Immature natural killer cell (primary cell): ENCODE data around the gene MTCH1. TPM values are rescaled to one million over a fixed set of nuclear protein-coding genes. Genes with fewer than 3 reads are reported as not detected.
A peak's percentile ranks its signal among the peaks of the same experiment; 100 is the strongest.

Source experiments
- DNase-seq, 3 donors: peaks; one replicate each; pipeline ENCODE4 v3.0.0; 2022; ENCODE audit warnings: mixed read lengths in 1 of 3
- H3K27ac Mint-ChIP-seq, 6 donors: one replicate each; pipeline ENCODE4 v1.8.0; 2020; ENCODE audit warnings: mixed read lengths in 6 of 6, mild to moderate bottlenecking in 5 of 6, inconsistent platforms in 4 of 6, moderate library complexity in 3 of 6
- H3K27me3 Mint-ChIP-seq, 3 donors: one replicate each; pipeline ENCODE4 v1.8.0; 2020 to 2021; ENCODE audit warnings: low read depth in 3 of 3, mild to moderate bottlenecking in 3 of 3, mixed read lengths in 3 of 3, moderate library complexity in 3 of 3, inconsistent platforms in 1 of 3
- H3K36me3 Mint-ChIP-seq, 3 donors: one replicate each; pipeline ENCODE4 v1.8.0; 2020; ENCODE audit warnings: mixed read lengths in 3 of 3, inconsistent platforms in 2 of 3, mild to moderate bottlenecking in 2 of 3
- H3K4me1 Mint-ChIP-seq, 2 donors: one replicate each; pipeline ENCODE4 v1.8.0; 2020; ENCODE audit warnings: inconsistent platforms in 2 of 2, mild to moderate bottlenecking in 2 of 2, mixed read lengths in 2 of 2, moderate library complexity in 1 of 2
- H3K4me3 Mint-ChIP-seq, 5 donors: one replicate each; pipeline ENCODE4 v1.8.0; 2020; ENCODE audit warnings: mild to moderate bottlenecking in 5 of 5, mixed read lengths in 5 of 5, inconsistent platforms in 3 of 5, moderate library complexity in 3 of 5
- H3K9me3 Mint-ChIP-seq, 6 donors: one replicate each; pipeline ENCODE4 v1.8.0; 2020; ENCODE audit warnings: mild to moderate bottlenecking in 6 of 6, mixed read lengths in 6 of 6, inconsistent platforms in 4 of 6, moderate library complexity in 3 of 6
- polyA plus RNA-seq, 3 donors: library from polyadenylated mRNA; unstranded; fragments of 300-500 nt; fragmentation: Illumina TruSeq; gene quantifications; one replicate each; pipeline ENCODE4 v1.2.3, GENCODE V29; 2021

The MTCH1 gene
- polyA plus RNA-seq, 3 donors from 2014 or later: 86.0 to 116 (median 94.7) TPM

- H3K9me3 Mint-ChIP-seq: peaks cover 0 to 2% (median 0%) of the 10 kb centered on the region in 6 donors
- no peak for DNase-seq
- H3K4me3 Mint-ChIP-seq: no peak overlapping the region
- H3K27me3 Mint-ChIP-seq: peaks cover 0 to 13% (median 2%) of the 10 kb centered on the region in 3 donors
- H3K36me3 Mint-ChIP-seq: peaks cover 0 to 24% (median 0%) of the 10 kb centered on the region in 3 donors
- H3K27ac Mint-ChIP-seq: no peak overlapping the region
- H3K4me1 Mint-ChIP-seq: no peaks in the 10 kb centered on the region
These were observed 49.2 kb downstream of the MTCH1 start for GRCh38 chr6:36936824-36937223.

- no peaks in the 10 kb centered on the region for H3K9me3 Mint-ChIP-seq
- H3K4me3 Mint-ChIP-seq: no peak overlapping the region
- DNase-seq: no peak
- H3K27ac Mint-ChIP-seq: no peak overlapping the region
- no peaks in the 10 kb centered on the region for H3K4me1 Mint-ChIP-seq
- peaks cover 0 to 19% (median 7%) of the 10 kb centered on the region in 3 donors for H3K36me3 Mint-ChIP-seq
- peaks cover 0 to 6% (median 2%) of the 10 kb centered on the region in 3 donors for H3K27me3 Mint-ChIP-seq
These were observed 51.1 kb downstream of the MTCH1 start for GRCh38 chr6:36934901-36935300.

- H3K9me3 Mint-ChIP-seq: no peaks in the 10 kb centered on the region
- no peak overlapping the region for H3K27ac Mint-ChIP-seq
These were observed 52.5 kb downstream of the MTCH1 start for GRCh38 chr6:36933519-36933918.

GRCh38 chr6:36933102-36933501 lies 52.9 kb downstream of the MTCH1 start:
- no peak overlapping the region for H3K4me3 Mint-ChIP-seq
- no peaks in the 10 kb centered on the region for H3K4me1 Mint-ChIP-seq
- no peak overlapping the region for H3K27ac Mint-ChIP-seq
- no peaks in the 10 kb centered on the region for H3K9me3 Mint-ChIP-seq
- peaks cover 0 to 6% (median 2%) of the 10 kb centered on the region in 3 donors for H3K27me3 Mint-ChIP-seq
- peaks cover 0 to 15% (median 7%) of the 10 kb centered on the region in 3 donors for H3K36me3 Mint-ChIP-seq
- DNase-seq: no peak

More at GRCh38 chr6:36933519-36933918, 52.5 kb downstream of the MTCH1 start:
- no peak for DNase-seq
- Mint-ChIP-seq H3K27me3 (peaks cover 0 to 6% (median 2%) of the 10 kb centered on the region in 3 donors), H3K4me1 (no peaks in the 10 kb centered on the region), H3K36me3 (peaks cover 0 to 15% (median 7%) of the 10 kb centered on the region in 3 donors), H3K4me3 (no peak overlapping the region)

GRCh38 chr6:36930483-36930882 lies 55.5 kb downstream of the MTCH1 start:
- no peak overlapping the region for H3K4me3 Mint-ChIP-seq
- H3K9me3 Mint-ChIP-seq: no peaks in the 10 kb centered on the region
- no peaks in the 10 kb centered on the region for H3K4me1 Mint-ChIP-seq
- H3K27me3 Mint-ChIP-seq: no peaks in the 10 kb centered on the region
- DNase-seq: no peak
- H3K36me3 Mint-ChIP-seq: peaks cover 0 to 12% (median 10%) of the 10 kb centered on the region in 3 donors
- peak overlapping the region in 1 of 6 donors; percentile 58 for H3K27ac Mint-ChIP-seq

- no peak overlapping the region for H3K4me3 Mint-ChIP-seq
- H3K9me3 Mint-ChIP-seq: no peaks in the 10 kb centered on the region
- no peak overlapping the region for H3K27ac Mint-ChIP-seq
- no peaks in the 10 kb centered on the region for H3K27me3 Mint-ChIP-seq
- no peaks in the 10 kb centered on the region for H3K4me1 Mint-ChIP-seq
- peaks cover 2 to 14% (median 7%) of the 10 kb centered on the region in 3 donors for H3K36me3 Mint-ChIP-seq
- DNase-seq: no peak
These were observed 56.4 kb downstream of the MTCH1 start for GRCh38 chr6:36929607-36930006.

GRCh38 chr6:36929152-36929551 lies 56.8 kb downstream of the MTCH1 start:
- Mint-ChIP-seq H3K27ac (peak overlapping the region in 1 of 6 donors; percentile 47), H3K36me3 (peaks cover 7 to 19% (median 9%) of the 10 kb centered on the region in 3 donors), H3K27me3 (peaks cover 0 to under 1% (median 0%) of the 10 kb centered on the region in 3 donors), H3K4me3 (no peak overlapping the region), H3K4me1 (no peaks in the 10 kb centered on the region), H3K9me3 (no peaks in the 10 kb centered on the region)
- DNase-seq: no peak

- DNase-seq: no peak
- H3K27ac Mint-ChIP-seq: no peak overlapping the region
- no peak overlapping the region for H3K4me3 Mint-ChIP-seq
- H3K36me3 Mint-ChIP-seq: peaks cover 8 to 22% (median 10%) of the 10 kb centered on the region in 3 donors
- H3K9me3 Mint-ChIP-seq: no peaks in the 10 kb centered on the region
- no peaks in the 10 kb centered on the region for H3K4me1 Mint-ChIP-seq
- peaks cover 0 to 3% (median 0%) of the 10 kb centered on the region in 3 donors for H3K27me3 Mint-ChIP-seq
These were observed 57.5 kb downstream of the MTCH1 start for GRCh38 chr6:36928547-36928918.

- H3K27ac Mint-ChIP-seq: no peak overlapping the region
- no peak overlapping the region for H3K4me3 Mint-ChIP-seq
- H3K36me3 Mint-ChIP-seq: peaks cover 8 to 25% (median 10%) of the 10 kb centered on the region in 3 donors
- no peaks in the 10 kb centered on the region for H3K9me3 Mint-ChIP-seq
- no peaks in the 10 kb centered on the region for H3K4me1 Mint-ChIP-seq
- no peak for DNase-seq
- peaks cover 0 to 3% (median 0%) of the 10 kb centered on the region in 3 donors for H3K27me3 Mint-ChIP-seq
These were observed 58.1 kb downstream of the MTCH1 start for GRCh38 chr6:36927691-36928546.

GRCh38 chr6:36926708-36927513 lies 59.1 kb downstream of the MTCH1 start:
- no peaks in the 10 kb centered on the region for H3K4me1 Mint-ChIP-seq
- H3K27ac Mint-ChIP-seq: no peak overlapping the region
- no peak for DNase-seq
- peaks cover 5 to 30% (median 8%) of the 10 kb centered on the region in 3 donors for H3K36me3 Mint-ChIP-seq
- H3K27me3 Mint-ChIP-seq: peaks cover 0 to 3% (median 0%) of the 10 kb centered on the region in 3 donors
- H3K4me3 Mint-ChIP-seq: no peak overlapping the region
- H3K9me3 Mint-ChIP-seq: no peaks in the 10 kb centered on the region

- no peak overlapping the region for H3K4me3 Mint-ChIP-seq
- H3K36me3 Mint-ChIP-seq: peaks cover 3 to 37% (median 8%) of the 10 kb centered on the region in 3 donors
- no peaks in the 10 kb centered on the region for H3K9me3 Mint-ChIP-seq
- no peak overlapping the region for H3K27ac Mint-ChIP-seq
- DNase-seq: no peak
- H3K27me3 Mint-ChIP-seq: peaks cover 0 to 3% (median 0%) of the 10 kb centered on the region in 3 donors
- no peaks in the 10 kb centered on the region for H3K4me1 Mint-ChIP-seq
These were observed 60.2 kb downstream of the MTCH1 start for GRCh38 chr6:36925809-36926208.

GRCh38 chr6:36924778-36925374 lies 61.1 kb downstream of the MTCH1 start:
- Mint-ChIP-seq H3K36me3 (peaks cover 4 to 35% (median 9%) of the 10 kb centered on the region in 3 donors), H3K4me3 (no peak overlapping the region), H3K4me1 (no peaks in the 10 kb centered on the region), H3K9me3 (no peaks in the 10 kb centered on the region), H3K27ac (no peak overlapping the region), H3K27me3 (peaks cover 0 to 5% (median 0%) of the 10 kb centered on the region in 3 donors)
- no peak for DNase-seq

- DNase-seq: no peak
- Mint-ChIP-seq H3K27ac (no peak overlapping the region), H3K4me3 (no peak overlapping the region), H3K9me3 (no peaks in the 10 kb centered on the region), H3K4me1 (no peaks in the 10 kb centered on the region), H3K36me3 (peaks cover 11 to 42% (median 13%) of the 10 kb centered on the region in 3 donors), H3K27me3 (peaks cover 0 to 6% (median 0%) of the 10 kb centered on the region in 3 donors)
These were observed 61.9 kb downstream of the MTCH1 start for GRCh38 chr6:36924131-36924530.
